ENCODE measurements around the gene ACAD10. TPM values are rescaled to one million over a fixed set of nuclear protein-coding genes. Genes with fewer than 3 reads are reported as not detected.
A peak's percentile ranks its signal among the peaks of the same experiment; 100 is the strongest.

Gene ACAD10
- total RNA-seq = 23.3 TPM
- long read RNA-seq, transcript ACAD10-201 (21 exons, 3,959 nt) = major isoform, 6 of 22 reads
- long read RNA-seq, partial matches to known transcripts = 3 of 22 reads
- long read RNA-seq, other reads (novel, unspliced or antisense) = 13 of 22 reads

DNA sequence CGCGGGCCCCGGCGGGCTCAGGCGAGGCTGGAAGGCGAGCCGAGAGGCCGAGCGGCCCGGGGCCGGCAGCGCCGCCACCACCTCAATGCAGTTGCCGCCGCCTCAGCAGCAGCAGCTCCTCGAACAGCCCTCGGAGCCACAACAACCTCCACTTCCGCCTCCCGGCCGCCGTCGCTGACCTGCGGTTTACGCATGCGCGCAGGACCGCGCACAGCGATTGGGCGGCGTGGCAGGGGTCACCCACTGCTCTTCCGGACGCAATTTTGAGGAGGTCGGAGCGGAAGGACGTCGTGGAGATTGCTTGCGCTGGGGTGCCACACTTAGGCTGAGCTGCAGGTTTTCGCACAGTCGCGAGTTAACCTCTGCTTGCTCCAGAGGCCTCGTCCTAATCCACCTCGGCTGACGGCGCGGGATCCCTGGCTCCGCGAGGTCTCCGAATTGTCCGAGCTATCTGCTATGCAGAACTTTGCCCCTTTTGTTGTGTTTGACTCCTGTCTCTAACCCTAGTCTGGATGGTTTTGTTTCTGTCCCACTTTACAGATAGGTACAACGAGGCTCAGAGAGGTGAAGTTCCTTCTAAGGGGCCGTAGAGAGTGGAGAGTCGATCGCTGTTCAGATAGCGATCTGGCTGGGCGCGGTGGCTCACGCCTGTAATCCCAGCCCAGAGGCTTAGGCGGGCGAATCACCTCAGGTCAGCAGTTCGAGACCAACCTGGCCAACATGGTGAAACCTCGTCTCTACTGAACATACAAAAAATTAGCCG is at the start of gene ACAD10, which contains the start of gene BRAP:
ACAD10 (plus strand) TSS at position 243 of the 763 bp plus-strand sequence. CDS start 6,657 bp downstream, outside the sequence.
BRAP (minus strand) TSS at position 146 of the 763 bp plus-strand sequence. CDS start 164 bp downstream, outside the sequence.
- H3K4me1 ChIP-seq = peaks cover 25% of the 10 kb centered on the region
- H3K36me3 ChIP-seq = peaks cover 22% of the 10 kb centered on the region
- DNase-seq = peak; percentile 97
- TF ChIP-seq, protein P1, sequence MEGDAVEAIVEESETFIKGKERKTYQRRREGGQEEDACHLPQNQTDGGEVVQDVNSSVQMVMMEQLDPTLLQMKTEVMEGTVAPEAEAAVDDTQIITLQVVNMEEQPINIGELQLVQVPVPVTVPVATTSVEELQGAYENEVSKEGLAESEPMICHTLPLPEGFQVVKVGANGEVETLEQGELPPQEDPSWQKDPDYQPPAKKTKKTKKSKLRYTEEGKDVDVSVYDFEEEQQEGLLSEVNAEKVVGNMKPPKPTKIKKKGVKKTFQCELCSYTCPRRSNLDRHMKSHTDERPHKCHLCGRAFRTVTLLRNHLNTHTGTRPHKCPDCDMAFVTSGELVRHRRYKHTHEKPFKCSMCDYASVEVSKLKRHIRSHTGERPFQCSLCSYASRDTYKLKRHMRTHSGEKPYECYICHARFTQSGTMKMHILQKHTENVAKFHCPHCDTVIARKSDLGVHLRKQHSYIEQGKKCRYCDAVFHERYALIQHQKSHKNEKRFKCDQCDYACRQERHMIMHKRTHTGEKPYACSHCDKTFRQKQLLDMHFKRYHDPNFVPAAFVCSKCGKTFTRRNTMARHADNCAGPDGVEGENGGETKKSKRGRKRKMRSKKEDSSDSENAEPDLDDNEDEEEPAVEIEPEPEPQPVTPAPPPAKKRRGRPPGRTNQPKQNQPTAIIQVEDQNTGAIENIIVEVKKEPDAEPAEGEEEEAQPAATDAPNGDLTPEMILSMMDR (IDR thresholded peaks at IDR 0.05) = no peak
- peak within 1 kb of the TSS; percentile 91 for H3K4me3 ChIP-seq
- intact Hi-C loops (cut with DNase I) = no loop called here
- H3K27ac ChIP-seq = peak within 1 kb of the TSS; percentile 86
- no peaks in the 10 kb centered on the region for H3K9me3 ChIP-seq
- no peaks in the 10 kb centered on the region for H3K27me3 ChIP-seq
- peak; percentile 98 for ATAC-seq

DNA sequence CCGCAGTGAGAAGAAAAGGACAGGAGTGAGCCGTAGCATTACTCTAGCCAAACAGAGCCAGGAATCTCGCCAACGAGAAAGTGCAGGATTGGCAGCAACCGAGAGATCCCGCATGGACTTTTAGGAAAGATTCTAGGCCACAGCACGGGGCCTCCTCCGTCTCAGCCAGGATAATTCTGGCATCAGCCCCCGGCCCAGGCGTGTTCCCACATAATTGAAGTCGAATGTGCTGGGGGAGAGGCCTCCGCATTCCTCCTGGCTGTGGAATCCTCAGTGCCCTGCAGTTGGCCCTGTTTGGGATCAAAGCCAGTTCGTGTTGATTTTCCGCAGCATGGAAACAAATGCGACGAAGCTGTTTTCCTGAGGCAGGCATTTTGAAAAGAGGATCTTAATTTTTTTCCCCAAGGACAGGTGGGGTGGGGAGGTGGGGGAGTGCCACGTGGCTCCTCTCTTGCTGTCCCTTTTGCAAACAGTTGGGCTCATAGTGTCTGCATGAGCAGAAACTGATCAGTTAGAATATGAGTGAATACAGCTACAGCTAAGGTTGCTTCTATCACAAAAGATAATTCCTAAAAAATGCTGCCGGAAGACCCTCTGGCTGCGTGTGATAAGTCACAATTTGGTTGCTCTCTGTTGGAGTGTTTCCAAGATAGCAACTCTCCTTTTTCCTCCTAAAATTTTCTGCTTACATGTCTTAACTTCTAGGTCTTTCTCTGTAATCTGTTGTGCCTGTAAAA is 49.5 kb upstream of the ACAD10 start:
- peak; percentile 78 for ATAC-seq
- intact Hi-C loops (cut with DNase I) = no loop called here

DNA sequence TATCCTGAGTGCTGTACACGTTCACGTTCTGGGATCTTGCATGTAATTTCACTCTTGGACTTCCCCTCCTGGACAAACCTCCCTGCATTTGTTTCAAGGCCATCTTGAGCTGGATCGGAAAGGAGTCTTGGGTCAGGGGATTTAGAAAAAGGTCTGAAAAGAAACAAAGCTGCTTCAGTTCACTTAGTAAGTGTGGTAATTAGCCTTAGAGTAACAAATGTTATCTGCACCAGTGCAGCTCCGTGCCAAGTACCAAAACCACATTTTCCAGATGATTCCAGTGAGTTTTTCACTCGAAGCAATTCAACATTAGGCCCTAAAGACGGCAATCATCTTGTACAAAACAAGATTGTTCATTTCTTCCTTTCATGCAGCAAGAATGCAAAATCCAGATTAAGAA is 47.3 kb upstream of the ACAD10 start:
- Histone ChIP-seq H3K4me3 (no peak overlapping the region), H3K27ac (no peak overlapping the region), H3K36me3 (peaks cover 20% of the 10 kb centered on the region), H3K4me1 (peaks cover 2% of the 10 kb centered on the region), H3K9me3 (no peaks in the 10 kb centered on the region), H3K27me3 (no peaks in the 10 kb centered on the region)
- intact Hi-C loops (cut with DNase I) = no loop called here
- no peak for ATAC-seq
- TF ChIP-seq, protein P1 (IDR thresholded peaks at IDR 0.05) = no peak
- no peak for DNase-seq

More for the DNA sequence above, 49.5 kb upstream of the ACAD10 start:
- Histone ChIP-seq H3K4me3 (no peak overlapping the region), H3K27me3 (no peaks in the 10 kb centered on the region), H3K36me3 (peaks cover 4% of the 10 kb centered on the region), H3K9me3 (no peaks in the 10 kb centered on the region), H3K27ac (peak overlapping the region; percentile 61), H3K4me1 (peaks cover 2% of the 10 kb centered on the region)
- TF ChIP-seq, protein P1 (IDR thresholded peaks at IDR 0.05) = no peak
- DNase-seq = peak; percentile 66

DNA sequence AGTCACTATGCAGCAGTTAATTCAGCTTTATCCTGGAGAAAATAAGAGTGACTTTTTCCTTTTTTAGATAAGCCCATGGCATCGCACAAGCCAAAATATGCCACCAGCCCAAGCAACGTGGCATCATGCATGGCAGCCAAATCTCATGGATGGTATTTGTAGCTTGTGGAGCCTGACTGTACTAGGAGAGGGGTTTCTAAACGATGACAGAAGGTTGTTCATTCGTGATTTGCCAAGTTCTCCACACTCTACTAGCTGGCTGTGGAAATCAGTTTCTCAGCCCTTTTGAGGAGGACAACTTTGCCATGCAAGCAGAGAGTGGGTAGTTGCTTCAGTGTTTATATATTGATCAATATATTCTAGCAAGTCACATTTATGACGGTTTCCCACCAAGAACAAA is 45.3 kb upstream of the ACAD10 start:
- peaks cover 2% of the 10 kb centered on the region for H3K4me1 ChIP-seq
- TF ChIP-seq, protein P1 (IDR thresholded peaks at IDR 0.05) = no peak
- H3K9me3 ChIP-seq = no peaks in the 10 kb centered on the region
- peaks cover 40% of the 10 kb centered on the region for H3K36me3 ChIP-seq
- intact Hi-C loops (cut with DNase I) = no loop called here
- no peak for DNase-seq
- H3K27me3 ChIP-seq = no peaks in the 10 kb centered on the region
- no peak for ATAC-seq
- H3K4me3 ChIP-seq = no peak overlapping the region
- no peak overlapping the region for H3K27ac ChIP-seq

DNA sequence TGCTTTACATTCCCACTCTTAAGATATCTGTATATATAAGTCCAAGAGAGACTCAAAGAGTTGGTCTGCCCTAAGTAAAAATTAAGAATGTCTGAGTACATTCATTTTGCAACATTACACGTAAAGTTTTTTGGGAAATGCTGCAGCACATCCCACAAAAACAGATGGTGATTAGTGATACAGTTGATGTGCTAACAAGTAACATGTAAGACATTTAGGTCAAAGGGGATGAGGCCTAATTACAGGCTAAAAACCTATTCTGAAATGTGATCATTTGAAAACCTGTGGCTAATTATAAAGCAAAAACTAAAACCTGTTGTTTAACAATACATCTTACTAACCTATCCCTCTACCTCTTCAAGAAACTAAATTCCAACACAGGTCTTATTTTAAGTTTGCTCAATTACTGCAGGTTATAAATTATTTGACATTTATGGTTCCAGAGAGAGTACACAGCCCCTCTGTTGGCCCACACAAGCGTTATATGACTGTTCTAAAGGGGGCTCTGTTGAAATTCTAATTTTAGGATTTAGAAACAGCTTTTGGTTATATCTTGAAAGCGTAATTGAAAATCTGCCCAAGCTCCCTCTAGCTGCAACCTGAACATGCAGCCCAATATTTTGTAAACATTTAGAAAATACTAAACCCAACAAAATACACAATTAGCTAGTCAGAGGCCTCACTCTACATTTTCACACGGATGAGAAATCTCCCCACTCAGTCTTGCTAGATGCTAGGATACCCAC is 43.0 kb upstream of the ACAD10 start:
- DNase-seq (no peak), ATAC-seq (no peak)
- peaks cover 54% of the 10 kb centered on the region for H3K36me3 ChIP-seq
- H3K4me3 ChIP-seq = no peak overlapping the region
- no peaks in the 10 kb centered on the region for H3K4me1 ChIP-seq
- TF ChIP-seq, protein P1 (IDR thresholded peaks at IDR 0.05) = no peak
- H3K27me3 ChIP-seq = no peaks in the 10 kb centered on the region
- H3K9me3 ChIP-seq = no peaks in the 10 kb centered on the region
- intact Hi-C loops (cut with DNase I) = no loop called here
- H3K27ac ChIP-seq = no peak overlapping the region

Measured in upper lobe of right lung (tissue), 1 donor.